NCI-H1092 (cell line): ENCODE data around the gene CACNB2.

ENCODE experiments used
- DNase-seq: peaks from one replicate; lab custom pipeline; 2025; lab: John Stamatoyannopoulos, UW

Gene CACNB2

DNA sequence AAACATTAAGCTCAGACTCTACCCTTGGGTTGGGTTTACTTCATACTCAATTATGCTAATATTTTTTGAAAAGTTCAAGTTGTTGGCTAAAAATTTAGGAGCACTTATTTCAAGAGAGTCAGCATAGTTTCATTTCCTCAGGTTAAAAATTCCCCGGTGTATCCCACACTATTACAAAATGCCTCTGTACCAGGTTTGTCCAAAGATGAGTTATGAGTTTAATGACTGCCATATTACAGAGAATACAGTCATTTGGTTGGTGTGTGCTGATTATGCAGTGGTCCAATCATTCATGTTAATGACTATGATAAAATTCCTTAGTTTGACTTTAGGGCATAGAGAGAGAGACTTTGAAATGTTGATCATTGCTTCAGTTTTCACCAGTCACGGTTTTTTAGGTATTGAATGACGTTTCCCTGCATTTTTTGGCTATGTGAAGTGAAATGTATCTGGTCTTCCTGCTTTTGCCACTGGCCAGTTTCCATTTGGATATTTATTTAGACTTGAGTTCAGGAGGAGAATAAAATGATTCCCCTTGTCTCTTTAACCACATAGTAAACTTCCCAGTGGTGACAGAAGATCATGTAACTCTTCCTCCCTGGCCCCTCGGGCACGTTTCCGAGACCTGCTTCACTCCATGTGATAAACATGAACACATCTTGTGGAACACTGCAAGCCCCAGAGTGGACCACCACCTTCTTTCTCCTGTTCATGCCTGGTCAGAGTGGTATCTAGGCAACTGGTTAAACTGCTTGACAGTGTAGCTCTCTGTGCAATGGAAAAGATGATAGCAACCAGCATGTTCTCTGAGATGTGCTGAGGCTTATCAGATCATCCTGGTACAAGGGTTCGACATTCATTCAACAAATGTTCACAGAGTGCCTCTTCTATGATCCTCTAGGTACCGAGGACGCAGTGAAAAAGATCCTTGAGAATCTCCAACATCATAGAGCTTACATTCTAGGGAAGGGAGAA is 153.6 kb downstream of the CACNB2 start:
- no peak for DNase-seq

DNA sequence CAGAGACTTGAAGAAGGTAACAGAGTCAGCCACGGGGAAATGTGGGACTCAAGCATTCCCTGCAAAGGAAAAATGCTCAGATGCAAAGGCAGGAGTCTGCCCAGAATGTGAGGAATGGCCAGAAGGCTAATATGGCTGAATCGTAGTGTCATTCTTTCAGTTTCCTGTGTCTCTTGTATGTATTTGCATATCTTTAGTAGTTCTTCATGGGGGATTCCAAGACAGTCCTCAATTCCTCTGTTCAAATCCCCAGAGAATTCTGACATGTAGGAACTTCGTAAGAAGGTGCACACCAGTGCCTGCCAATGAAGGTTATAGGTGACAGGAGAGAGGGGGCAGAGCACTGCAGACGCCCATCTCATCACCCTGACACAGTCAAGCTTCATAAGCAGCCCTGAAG is 154.4 kb downstream of the CACNB2 start:
- DNase-seq, result no peak

DNA sequence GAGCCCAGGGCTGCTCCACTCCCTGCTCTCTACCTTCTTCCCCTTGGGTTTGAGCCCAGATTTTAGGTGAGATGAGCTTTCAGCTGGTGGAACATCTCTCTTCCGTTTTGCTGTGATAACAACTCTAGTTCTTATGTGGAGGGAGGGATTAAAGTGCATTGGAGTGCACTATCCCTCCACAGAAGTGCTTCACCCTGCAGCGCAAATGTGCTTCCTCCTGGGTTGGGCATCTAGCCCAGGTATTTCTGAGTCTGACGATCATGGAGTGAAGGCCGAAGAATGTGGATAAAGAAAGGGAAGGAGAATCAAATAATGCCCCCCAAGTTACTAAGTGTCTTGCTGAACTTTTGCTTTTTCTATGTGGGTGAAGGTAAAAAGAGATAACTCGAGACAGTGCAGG is 157.4 kb downstream of the CACNB2 start:
- DNase-seq, result no peak

DNA sequence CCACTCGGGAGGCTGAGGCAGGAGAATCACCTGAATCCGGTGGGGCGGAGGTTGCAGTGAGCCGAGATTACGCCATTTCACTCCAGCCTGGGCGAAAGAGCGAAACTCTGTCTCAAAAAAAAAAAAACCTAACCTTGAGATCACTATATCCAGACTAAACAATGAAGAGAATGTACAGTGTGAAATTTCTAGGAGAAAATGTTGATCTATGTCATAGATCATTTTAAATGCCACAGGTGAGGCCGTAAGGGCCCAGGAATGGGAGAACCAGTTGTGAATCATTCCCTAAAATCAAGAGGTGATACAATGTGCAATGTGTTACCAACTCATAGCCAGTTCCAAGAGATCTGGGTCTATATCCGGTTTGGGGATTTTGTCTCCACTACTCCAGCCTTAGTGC is 158.0 kb downstream of the CACNB2 start:
- no peak for DNase-seq

DNA sequence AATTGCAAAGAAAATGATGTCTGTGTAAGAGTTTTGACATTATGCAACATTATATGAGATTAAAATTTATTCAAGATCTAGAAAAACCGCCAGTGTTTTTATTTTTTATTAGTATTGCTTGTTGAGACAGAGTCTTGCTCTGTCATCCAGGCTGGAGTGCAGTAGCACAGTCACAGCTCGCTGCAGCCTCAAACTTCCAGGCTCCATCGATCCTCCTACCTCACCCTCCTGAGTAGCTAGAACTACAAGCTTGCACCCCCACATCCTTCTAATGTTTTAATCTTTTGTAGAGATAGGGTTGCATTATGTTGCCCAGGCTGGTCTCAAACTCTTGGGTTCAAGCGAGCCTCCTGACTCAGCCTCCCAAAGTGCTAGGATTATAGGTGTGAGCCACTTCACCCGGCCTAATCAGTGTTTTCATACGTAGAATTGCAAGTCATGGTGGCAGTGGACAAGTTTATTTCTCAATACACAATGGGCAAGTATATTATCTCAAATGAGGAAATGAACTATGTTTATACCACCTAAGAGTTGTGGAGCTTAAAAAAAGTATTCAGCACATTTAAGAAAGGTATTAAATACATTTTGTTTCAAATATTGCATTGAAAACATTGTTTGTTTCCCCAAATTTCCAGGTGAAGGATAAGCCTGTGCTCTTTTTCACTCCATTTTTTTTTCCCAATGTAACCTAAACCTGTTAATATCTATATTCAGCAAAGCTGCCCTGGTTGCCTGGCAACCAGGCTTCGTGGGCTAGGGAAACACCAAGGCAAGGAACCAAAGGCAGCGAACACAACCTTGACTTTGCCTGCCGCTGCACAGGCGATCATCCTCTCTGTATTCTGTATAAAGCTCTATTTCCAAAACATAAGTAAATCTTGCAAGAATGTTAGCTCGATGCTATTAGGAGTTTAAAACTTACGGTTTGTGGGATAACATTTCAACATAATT is 163.9 kb downstream of the CACNB2 start:
- DNase-seq, result no peak

DNA sequence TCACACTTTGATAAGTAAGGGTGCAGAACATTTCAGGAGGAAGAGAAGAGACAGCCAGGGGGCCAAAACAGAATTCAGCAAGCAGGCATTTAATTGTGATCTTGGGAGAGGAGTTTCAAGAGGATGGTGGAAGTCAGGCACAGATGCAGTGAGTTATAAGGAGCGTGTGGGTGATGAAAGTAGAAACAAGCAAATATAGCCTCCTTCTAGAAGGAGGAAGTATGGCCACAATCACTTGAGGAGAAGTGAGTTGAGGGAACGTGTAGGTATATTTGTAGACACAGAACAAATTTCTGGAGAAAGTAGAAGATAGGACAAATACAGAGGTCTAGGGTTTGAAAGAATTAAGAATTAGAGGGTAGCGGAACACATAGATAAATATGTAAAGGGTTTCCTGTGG is 165.8 kb downstream of the CACNB2 start:
- no peak for DNase-seq

DNA sequence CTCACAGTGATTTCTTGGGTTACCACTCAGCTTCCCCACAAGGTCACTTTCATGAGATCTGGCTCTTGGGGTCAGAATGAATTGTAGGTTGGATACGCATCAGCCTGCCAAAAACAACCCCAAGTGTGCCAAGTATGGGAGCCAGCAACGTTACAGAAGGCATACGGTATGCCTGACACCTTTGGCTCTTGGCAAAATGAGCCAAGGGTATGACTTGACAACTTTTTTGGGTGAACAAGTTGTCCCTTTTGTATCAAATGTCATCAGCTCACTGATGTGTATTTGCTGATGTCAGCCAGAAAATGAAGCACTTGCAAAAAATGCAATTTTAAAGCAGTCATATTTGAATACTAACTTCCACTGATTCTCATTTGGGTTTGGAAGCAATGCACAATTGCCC is 168.4 kb downstream of the CACNB2 start:
- no peak for DNase-seq

DNA sequence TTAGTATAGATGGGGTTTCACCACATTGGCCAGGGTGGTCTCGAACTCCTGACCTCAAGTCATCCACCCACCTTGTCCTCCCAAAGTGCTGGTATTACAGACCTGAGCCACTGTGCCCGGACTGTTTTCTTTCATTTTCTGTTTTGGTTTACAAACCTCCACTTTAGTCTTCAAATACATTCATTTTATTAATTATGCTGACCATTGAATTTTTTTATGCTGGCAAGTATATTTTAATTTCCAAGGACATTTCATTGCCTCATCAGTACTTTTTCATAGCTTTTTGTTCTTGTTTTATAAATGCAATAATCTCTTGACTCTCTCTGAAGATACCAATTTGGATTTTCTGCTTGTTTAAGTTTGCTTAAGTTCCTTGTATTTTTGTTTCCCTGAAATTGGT is 170.5 kb downstream of the CACNB2 start:
- DNase-seq, result no peak

DNA sequence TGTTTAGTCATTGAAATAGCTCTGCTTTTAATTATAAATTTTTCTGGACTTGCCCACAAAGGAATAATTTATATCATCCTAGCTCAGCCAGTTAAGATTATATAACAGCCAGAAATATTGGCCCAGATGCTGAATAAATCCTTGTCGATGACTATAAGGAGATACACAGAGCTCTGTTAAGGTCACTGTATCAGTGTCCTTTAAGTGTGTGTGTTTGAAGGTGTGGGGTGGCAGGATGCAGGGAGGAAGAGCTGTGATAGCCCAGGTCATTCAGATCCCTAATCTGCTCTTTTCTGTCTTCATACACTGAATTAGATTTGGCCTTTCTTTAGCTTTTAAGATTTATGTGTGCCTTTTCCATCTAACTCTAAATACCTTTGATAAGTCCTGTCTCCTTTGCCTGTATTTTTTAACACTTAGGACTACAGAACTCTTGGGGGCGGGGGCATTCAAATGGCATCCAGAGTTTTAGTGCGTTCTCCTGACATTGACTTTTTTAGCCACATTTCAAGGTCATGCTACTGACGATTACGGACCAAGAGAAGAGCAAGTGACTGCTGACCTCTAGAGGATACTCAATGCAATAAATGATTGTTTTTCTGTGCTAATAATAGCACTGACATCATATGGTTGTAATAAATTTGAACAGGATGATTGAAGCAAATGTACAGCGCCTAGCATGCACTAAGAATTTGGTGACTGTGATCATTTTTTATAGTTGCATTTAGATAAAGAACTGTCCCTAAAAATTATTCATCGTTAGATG is 172.3 kb downstream of the CACNB2 start:
- DNase-seq, result no peak

DNA sequence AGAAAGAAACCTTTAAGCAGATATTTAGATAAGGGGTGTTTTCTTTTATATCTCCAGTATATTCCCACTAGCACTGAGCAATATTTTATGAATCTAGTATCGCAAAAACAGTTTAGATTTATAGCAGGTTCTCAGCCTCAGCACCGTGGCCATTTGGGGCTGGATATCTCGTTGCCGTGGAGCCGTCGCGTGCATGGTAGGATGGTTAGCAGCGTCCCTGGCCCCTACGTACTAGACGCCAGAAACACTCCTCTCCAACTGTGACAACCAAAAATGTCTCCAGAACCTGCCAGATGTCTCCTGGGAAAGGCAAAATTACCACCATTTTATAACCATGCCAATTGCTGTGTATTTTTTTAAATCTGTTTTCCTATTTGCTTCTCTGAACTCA is 172.9 kb downstream of the CACNB2 start:
- DNase-seq, result no peak

DNA sequence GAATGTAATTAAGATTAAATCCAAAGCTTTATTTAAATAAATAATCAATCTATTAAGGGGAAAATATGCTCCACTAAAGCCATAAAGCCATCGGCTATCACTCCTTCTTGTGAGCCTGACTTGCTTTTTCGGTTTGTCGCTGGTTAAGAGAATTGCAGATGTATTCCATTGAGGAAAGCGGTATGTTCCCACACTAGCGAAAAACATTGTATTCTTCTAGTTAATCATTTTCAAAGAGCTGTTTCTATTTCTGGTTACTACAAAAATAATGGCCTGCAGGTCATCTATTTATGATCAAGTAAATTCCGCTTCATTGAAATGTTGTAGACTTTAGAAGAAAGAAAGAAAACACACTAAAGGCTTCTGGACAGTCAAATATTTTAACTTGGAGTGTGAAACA is 173.4 kb downstream of the CACNB2 start:
- DNase-seq, result no peak

DNA sequence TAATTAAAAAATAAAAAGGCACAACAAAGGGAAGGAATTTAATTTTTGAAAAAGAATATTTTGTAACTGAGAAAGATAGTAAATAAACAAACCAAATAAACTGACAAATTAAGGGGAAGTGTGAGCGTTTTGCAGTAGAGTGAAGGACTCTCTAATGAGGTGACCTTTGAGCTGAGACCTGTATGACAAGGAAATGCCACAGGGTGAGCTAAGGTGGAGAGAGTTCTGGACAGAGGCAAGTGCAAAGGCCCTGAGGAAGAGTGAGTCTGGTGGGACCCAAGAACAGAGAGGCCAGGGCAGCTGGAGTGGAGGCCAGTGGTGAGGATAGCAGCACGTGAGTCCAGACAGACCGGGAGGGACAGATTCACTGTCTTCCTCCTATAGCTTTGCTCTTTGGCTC is 179.4 kb downstream of the CACNB2 start:
- DNase-seq, result no peak

DNA sequence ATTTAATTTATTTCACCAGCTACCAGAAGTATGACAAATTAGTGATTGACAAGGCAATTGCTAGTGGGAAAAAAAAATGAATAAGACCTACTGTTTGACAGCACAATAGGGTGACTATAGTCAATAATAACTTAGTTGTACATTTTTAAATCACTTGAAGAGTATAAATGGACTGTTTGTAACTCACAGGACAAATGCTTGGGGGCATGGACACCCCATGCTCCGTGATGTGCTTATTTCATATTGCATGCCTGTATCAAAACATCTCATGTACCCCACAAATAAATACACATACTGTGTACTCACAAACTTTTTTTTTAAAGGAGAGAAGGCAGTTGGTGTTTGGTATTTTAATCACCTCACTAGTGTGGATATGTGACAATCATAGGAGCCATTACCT is 181.1 kb downstream of the CACNB2 start:
- no peak for DNase-seq

DNA sequence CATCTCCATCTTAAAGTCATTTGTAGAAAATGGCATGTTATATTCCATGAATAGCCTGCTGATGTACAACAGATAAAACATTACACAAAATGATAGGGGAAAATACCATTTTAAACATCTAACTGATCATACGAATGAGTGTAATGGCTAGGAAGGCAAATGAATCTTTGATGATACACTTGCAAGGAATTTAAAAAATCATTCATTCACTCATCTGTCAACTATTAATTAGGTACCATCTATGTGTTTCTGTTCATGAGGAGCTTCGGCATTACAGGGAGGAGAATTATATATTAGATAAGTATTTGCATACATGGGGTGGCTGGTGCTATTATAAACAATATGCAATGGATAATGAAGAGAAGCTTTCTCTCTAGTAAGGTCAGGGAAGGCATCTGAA is 183.7 kb downstream of the CACNB2 start:
- DNase-seq, result no peak

DNA sequence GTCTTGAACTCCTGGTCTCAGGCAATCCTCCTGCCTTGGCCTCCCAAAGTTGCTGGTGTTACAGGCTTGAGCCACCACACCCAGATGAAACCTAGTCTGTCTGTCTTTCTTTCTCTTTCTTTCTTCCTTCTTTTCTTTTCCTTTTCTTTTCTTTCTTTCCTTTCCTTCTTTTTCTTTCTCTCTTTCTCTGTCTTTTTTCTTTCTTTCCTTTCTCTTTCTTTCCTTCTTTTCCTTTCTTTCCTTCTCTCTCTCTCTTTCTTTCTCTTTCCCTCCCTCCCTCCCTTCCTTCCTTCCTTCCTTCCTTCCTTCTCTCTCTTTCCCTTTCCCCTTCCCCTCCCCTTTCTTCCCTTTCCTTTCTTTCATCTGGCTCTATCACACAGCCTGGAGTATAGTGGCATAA is 185.2 kb downstream of the CACNB2 start:
- DNase-seq, result no peak

DNA sequence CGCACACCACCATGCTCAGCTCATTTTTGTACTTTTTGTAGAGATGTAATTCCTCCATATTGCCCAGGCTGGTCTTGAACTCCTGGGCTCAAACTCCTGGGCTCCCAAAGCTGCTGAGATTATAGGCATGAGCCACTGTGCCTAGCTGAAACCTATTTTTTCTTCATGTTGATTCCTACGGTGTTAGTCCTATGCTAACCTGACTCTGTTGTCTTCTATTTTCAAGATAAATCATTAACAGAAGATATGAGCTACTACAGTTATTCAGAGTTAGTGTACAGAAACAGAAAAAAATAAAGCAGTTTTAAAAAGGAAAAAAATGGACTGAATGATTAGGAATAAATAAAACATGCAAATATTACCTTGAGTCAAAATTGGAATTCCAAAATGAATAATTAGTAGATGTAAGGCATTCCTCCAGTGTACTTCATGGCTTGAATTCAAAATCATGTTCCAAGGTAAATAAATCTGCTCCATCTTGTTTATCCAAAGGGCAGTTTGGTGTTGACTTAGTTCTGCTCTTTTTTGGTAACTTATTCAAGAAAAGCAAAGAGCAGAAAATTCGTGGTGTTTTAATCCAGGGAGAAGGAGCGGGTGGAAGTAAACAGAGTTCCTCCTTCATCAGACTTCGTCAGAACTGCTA is 185.8 kb downstream of the CACNB2 start:
- no peak for DNase-seq

DNA sequence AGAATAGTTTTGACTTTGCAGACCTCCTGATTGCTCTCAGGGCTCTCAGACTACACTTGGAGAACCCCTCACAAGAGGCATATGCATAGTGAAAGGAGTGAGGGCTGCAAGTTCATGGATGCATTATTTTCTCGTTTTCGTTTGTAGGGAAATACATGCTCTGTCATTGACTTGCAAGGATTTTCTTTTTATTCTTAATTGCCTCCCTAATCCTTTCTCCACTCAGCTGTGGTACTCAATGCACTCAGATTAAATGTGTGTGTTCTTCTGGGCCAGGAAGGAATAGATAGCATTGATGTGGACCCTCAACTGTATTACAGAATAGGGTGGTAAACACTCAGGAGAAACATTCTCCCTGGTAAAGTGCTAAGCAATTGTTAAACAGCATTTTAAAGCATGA is 188.7 kb downstream of the CACNB2 start:
- DNase-seq, result no peak

DNA sequence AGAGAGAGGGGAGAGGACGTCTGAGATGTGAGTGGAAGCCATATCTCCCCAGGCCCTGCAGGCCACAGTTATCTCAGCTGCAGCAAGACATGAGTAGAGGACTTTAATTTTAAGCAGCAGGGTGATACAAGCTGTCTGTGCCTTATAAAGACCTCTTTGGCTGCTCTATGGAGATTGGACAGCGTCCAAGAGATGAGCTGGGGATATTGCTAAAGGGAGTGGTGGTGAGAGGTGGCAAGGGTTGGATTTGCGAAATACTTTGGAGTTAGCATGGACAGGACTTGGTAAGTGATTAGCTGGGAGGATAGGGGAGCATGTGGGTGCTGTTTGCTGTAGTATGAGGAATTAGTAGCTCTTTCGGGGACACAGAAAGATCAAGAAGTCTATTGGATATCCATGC is 191.8 kb downstream of the CACNB2 start:
- no peak for DNase-seq

DNA sequence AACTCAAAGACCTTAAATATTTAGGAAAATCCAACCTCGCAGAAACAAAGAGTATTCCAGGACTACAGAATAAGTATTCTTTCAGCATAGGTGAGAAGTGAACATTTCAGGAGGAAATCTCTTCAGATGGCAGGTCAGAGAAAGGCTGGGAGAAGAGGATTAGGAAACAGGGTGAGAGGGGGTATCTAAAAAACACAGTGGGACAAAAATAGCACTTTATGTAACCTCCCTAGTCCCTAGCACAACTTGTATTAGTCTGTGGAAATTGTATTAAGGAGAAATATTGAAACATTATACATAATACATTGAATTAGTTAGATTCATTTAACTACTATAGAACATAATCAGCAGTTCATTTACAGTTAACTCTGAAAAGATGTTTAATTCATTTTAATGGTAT is 192.3 kb downstream of the CACNB2 start:
- no peak for DNase-seq

DNA sequence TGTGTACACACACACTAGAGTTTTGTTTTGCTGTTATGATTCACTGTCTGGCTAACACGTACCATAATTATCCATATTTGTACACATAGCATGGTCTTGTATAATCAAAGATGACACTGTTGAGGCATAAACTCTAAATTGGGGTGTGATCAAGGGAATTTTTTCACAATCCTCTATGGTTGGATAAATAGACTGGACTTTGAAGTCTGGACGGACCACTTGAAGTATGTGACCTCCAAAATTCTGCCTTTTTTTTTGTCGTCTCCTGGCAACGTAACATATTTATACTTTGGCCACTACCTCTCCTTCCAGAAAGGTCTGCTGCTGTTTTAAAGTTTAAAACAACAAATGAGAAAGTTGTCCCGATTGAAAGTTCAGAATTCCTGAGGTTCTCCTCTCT is 193.4 kb downstream of the CACNB2 start:
- no peak for DNase-seq

DNA sequence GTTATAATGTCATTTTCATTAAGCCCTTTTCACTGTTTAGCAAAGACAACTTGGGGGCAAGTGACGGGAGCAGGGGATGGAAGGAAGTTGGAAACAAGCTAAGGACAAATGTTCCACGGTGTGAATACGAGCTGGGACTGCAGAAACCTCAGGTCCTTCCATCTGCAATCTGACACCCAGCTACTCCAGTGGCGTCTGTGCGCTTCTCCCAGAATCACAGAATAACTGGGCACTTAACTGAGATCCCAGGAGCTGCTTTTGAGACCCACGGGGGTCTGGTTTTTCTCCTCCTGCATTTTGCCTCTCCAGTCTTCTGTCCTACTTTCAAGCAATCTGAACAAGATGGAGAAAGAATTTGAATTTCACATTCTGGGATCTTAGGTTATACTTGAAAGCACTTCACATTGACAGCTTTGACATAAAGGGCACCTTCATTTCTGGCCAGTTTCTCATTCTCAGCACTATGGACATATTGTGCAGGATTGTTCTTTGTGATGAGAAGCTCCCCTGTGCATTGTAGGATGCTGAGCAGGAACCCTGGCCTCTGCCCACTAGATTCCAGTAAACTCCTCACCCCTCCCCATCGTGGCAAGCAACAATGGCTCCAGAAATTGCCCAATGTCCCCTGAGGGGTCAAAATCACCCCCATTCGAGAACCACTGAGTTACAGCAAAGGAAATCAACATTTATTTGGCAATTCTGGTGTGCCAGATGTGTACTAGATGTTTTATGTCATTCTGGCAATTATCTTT is 194.1 kb downstream of the CACNB2 start:
- DNase-seq, result no peak
